HEK293 (cell line): Measurements from ENCODE around the gene AGTPBP1.

Source experiments
- CTCF ChIA-PET: fragments of 350-600 bp; formaldehyde crosslinking; extraction: SDS; loops from one replicate; lab custom pipeline; 2021; ENCODE audit warnings: antibody characterized with exemption; lab: Yijun Ruan, JAX
- POLR2A ChIA-PET: fragments of 300-600 bp; formaldehyde crosslinking; extraction: SDS; loops from one replicate; lab custom pipeline; 2020; ENCODE audit warnings: antibody characterized with exemption, inconsistent platforms; lab: Yijun Ruan, JAX
- H3K27ac ChIP-seq: fragments of 200-500 bp; sonication (Bioruptor generic); 2 replicates; pipeline ENCODE4 v1.5.1; 2014; ENCODE audit warnings: low read depth, low read length, control low read depth, inconsistent platforms; ENCODE audit errors: extremely low read depth
- H3K36me3 ChIP-seq, 2 experiments: fragments of 200-500 bp in 1 of 2; sonication (Bioruptor generic) in 1 of 2; 1 replicate in 1 of 2; 2 replicates in 1 of 2; pipeline ENCODE4 v1.5.1; 2014 to 2017; ENCODE audit warnings: inconsistent platforms in 2 of 2, low read length in 2 of 2; ENCODE audit not compliant: control insufficient read depth in 2 of 2, insufficient read depth in 1 of 2
- H3K4me1 ChIP-seq: fragments of 200-500 bp; sonication (Bioruptor generic); 2 replicates; pipeline ENCODE4 v1.5.1; 2014; ENCODE audit warnings: mild to moderate bottlenecking, low read length, inconsistent platforms; ENCODE audit not compliant: control insufficient read depth, insufficient read depth
- H3K4me3 ChIP-seq: 2 replicates; pipeline ENCODE4 v1.5.1; 2011; ENCODE audit warnings: low read depth, mild to moderate bottlenecking, control low read depth, low read length, moderate library complexity
- H3K9me3 ChIP-seq: fragments of 200-500 bp; sonication (Bioruptor generic); 2 replicates; pipeline ENCODE4 v1.5.1; 2014; ENCODE audit warnings: low read depth, low read length, inconsistent platforms; ENCODE audit not compliant: control insufficient read depth, insufficient read depth
- ATF2 ChIP-seq: fragments of 450-650 bp; formaldehyde crosslinking; IDR thresholded peaks from 2 replicates; pipeline ENCODE4 v1.5.1; 2016; ENCODE audit warnings: missing biosample characterization, missing genetic modification characterization, low read depth
- CTCF ChIP-seq: fragments of 450-650 bp; formaldehyde crosslinking; IDR thresholded peaks from 2 replicates; pipeline ENCODE4 v1.5.1; 2016; ENCODE audit warnings: missing biosample characterization, missing genetic modification characterization
- GLI4 ChIP-seq: fragments of 450-650 bp; formaldehyde crosslinking; IDR thresholded peaks from 2 replicates; pipeline ENCODE4 v1.5.1; 2016; ENCODE audit warnings: missing biosample characterization, missing genetic modification characterization
- IKZF3 ChIP-seq: fragments of 450-650 bp; IDR thresholded peaks from 2 replicates; pipeline ENCODE4 v1.5.0; 2018; ENCODE audit warnings: missing biosample characterization, mild to moderate bottlenecking, missing genetic modification characterization, moderate library complexity
- KLF10 ChIP-seq: fragments of 450-650 bp; IDR thresholded peaks from 2 replicates; pipeline ENCODE4 v1.5.1; 2018; ENCODE audit warnings: missing biosample characterization, mild to moderate bottlenecking, missing genetic modification characterization
- MYNN ChIP-seq: fragments of 450-650 bp; formaldehyde crosslinking; IDR thresholded peaks from 2 replicates; pipeline ENCODE4 v1.5.1; 2016; ENCODE audit warnings: missing biosample characterization, missing genetic modification characterization, borderline replicate concordance
- OVOL3 ChIP-seq: fragments of 450-650 bp; formaldehyde crosslinking; IDR thresholded peaks from 2 replicates; pipeline ENCODE4 v1.5.1; 2016; ENCODE audit warnings: missing biosample characterization, missing genetic modification characterization
- PRDM2 ChIP-seq: fragments of 450-650 bp; formaldehyde crosslinking; IDR thresholded peaks from 2 replicates; pipeline ENCODE4 v1.5.1; 2016; ENCODE audit warnings: missing biosample characterization, missing genetic modification characterization, borderline replicate concordance
- REPIN1 ChIP-seq: fragments of 450-650 bp; formaldehyde crosslinking; IDR thresholded peaks from 2 replicates; pipeline ENCODE4 v1.5.1; 2017; ENCODE audit warnings: missing biosample characterization, missing genetic modification characterization, low read depth
- REST ChIP-seq: fragments of 450-650 bp; formaldehyde crosslinking; IDR thresholded peaks from 2 replicates; pipeline ENCODE4 v1.5.1; 2016; ENCODE audit warnings: missing biosample characterization, missing genetic modification characterization
- SCRT2 ChIP-seq: fragments of 450-650 bp; formaldehyde crosslinking; IDR thresholded peaks from 2 replicates; pipeline ENCODE4 v1.5.1; 2016; ENCODE audit warnings: missing biosample characterization, missing genetic modification characterization
- TRIM28 ChIP-seq: IDR thresholded peaks from 2 replicates; pipeline ENCODE4 v1.6.1; 2011; ENCODE audit warnings: low read length, control low read depth, borderline replicate concordance
- ZBTB21 ChIP-seq: fragments of 450-650 bp; formaldehyde crosslinking; IDR thresholded peaks from 2 replicates; pipeline ENCODE4 v1.5.1; 2017; ENCODE audit warnings: missing biosample characterization, missing genetic modification characterization
- ZBTB7A ChIP-seq: fragments of 450-650 bp; formaldehyde crosslinking; IDR thresholded peaks from 2 replicates; pipeline ENCODE4 v1.5.1; 2016; ENCODE audit warnings: low read depth, missing biosample characterization, missing genetic modification characterization
- ZNF157 ChIP-seq: fragments of 450-650 bp; formaldehyde crosslinking; IDR thresholded peaks from 2 replicates; pipeline ENCODE4 v1.5.1; 2016; ENCODE audit warnings: missing biosample characterization, missing genetic modification characterization
- ZNF184 ChIP-seq: fragments of 450-650 bp; IDR thresholded peaks from 2 replicates; pipeline ENCODE4 v1.5.1; 2018; ENCODE audit warnings: missing biosample characterization, mild to moderate bottlenecking, missing genetic modification characterization
- ZNF404 ChIP-seq: fragments of 450-650 bp; formaldehyde crosslinking; IDR thresholded peaks from 2 replicates; pipeline ENCODE4 v1.5.1; 2017; ENCODE audit warnings: missing biosample characterization, missing genetic modification characterization
- ZNF610 ChIP-seq: fragments of 450-650 bp; formaldehyde crosslinking; IDR thresholded peaks from 2 replicates; pipeline ENCODE4 v1.5.1; 2016; ENCODE audit warnings: missing biosample characterization, missing genetic modification characterization, borderline replicate concordance
- ZNF776 ChIP-seq: fragments of 450-650 bp; formaldehyde crosslinking; IDR thresholded peaks from 2 replicates; pipeline ENCODE4 v1.5.0; 2017; ENCODE audit warnings: missing biosample characterization, missing genetic modification characterization, borderline replicate concordance
- ZNF777 ChIP-seq: fragments of 450-650 bp; formaldehyde crosslinking; IDR thresholded peaks from 2 replicates; pipeline ENCODE4 v1.5.1; 2017; ENCODE audit warnings: missing biosample characterization, missing genetic modification characterization, borderline replicate concordance
- ZNF830 ChIP-seq: fragments of 450-650 bp; IDR thresholded peaks from 2 replicates; pipeline ENCODE4 v1.5.0; 2018; ENCODE audit warnings: missing biosample characterization, missing genetic modification characterization, low read depth, mild to moderate bottlenecking, moderate library complexity
- ZNF837 ChIP-seq: fragments of 450-650 bp; formaldehyde crosslinking; IDR thresholded peaks from 2 replicates; pipeline ENCODE4 v1.5.1; 2016; ENCODE audit warnings: missing biosample characterization, missing genetic modification characterization

Gene AGTPBP1

GRCh38 chr9:85667374-85667773 is 74.4 kb downstream of the AGTPBP1 start:
- H3K27ac ChIP-seq: no peak overlapping the region
- no peaks in the 10 kb centered on the region for H3K9me3 ChIP-seq
- TF ChIP-seq ZBTB21 (tag by site-specific recombination): no peak
- no peak for TF ChIP-seq TRIM28
- no peak for TF ChIP-seq ZNF157 (tag by site-specific recombination)
- no peak for TF ChIP-seq SCRT2 (tag by site-specific recombination)
- no peak for TF ChIP-seq REST (tag by site-specific recombination)
- no peak for TF ChIP-seq IKZF3 (tag by site-specific recombination)
- TF ChIP-seq ZNF610: no peak
- TF ChIP-seq ATF2 (tag by site-specific recombination): no peak
- no peak for TF ChIP-seq ZNF777
- H3K36me3 ChIP-seq: peaks cover 3 to 24% of the 10 kb centered on the region in 2 experiments
- ChIA-PET POLR2A (no interaction called here), CTCF (interaction anchor here (1.0 kb wide), 1 partner anchor 57 kb away, joined by 3 read pairs; no protein-coding TSS in a partner anchor)
- no peaks in the 10 kb centered on the region for H3K4me1 ChIP-seq
- H3K4me3 ChIP-seq: no peak overlapping the region

GRCh38 chr9:85666086-85666485 is 75.7 kb downstream of the AGTPBP1 start:
- POLR2A ChIA-PET: no interaction called here
- Histone ChIP-seq H3K9me3 (no peaks in the 10 kb centered on the region), H3K4me3 (no peak overlapping the region), H3K4me1 (no peaks in the 10 kb centered on the region), H3K27ac (no peak overlapping the region), H3K36me3 (peaks cover 3 to 15% of the 10 kb centered on the region in 2 experiments)
- CTCF ChIA-PET: no interaction called here
- no peak for TF ChIP-seq MYNN
- TF ChIP-seq ZNF184: no peak
- TF ChIP-seq ZNF404: no peak
- TF ChIP-seq CTCF: no peak
- no peak for TF ChIP-seq ZNF776 (tag by site-specific recombination)
- no peak for TF ChIP-seq OVOL3 (tag by site-specific recombination)
- no peak for TF ChIP-seq REPIN1 (tag by site-specific recombination)
- no peak for TF ChIP-seq GLI4 (tag by site-specific recombination)

GRCh38 chr9:85662573-85662972 is 79.2 kb downstream of the AGTPBP1 start:
- no peak overlapping the region for H3K27ac ChIP-seq
- ChIA-PET CTCF (no interaction called here), POLR2A (no interaction called here)

More at GRCh38 chr9:85662573-85662972, 79.2 kb downstream of the AGTPBP1 start:
- Histone ChIP-seq H3K4me1 (no peaks in the 10 kb centered on the region), H3K4me3 (no peak overlapping the region), H3K36me3 (peaks cover 0 to 5% of the 10 kb centered on the region in 2 experiments; a peak in 2 of 3 replicates), H3K9me3 (no peaks in the 10 kb centered on the region)
- TF ChIP-seq KLF10 (tag by site-specific recombination): no peak
- no peak for TF ChIP-seq ZNF837
- TF ChIP-seq ZBTB7A: no peak
- TF ChIP-seq PRDM2 (tag by site-specific recombination): no peak
- no peak for TF ChIP-seq ZNF830 (tag by site-specific recombination)
